Midbrain (tissue), 1 donor: ENCODE results near the gene B3GNT3.
"Not testable (repeated sequence)": the region's sequence is repeated elsewhere in the genome, so short reads cannot be mapped to it uniquely, and the experiment has no call there.

Experiments
- DNase-seq: peaks from one replicate; lab custom pipeline; 2025; lab: John Stamatoyannopoulos, UW

Gene B3GNT3

DNA sequence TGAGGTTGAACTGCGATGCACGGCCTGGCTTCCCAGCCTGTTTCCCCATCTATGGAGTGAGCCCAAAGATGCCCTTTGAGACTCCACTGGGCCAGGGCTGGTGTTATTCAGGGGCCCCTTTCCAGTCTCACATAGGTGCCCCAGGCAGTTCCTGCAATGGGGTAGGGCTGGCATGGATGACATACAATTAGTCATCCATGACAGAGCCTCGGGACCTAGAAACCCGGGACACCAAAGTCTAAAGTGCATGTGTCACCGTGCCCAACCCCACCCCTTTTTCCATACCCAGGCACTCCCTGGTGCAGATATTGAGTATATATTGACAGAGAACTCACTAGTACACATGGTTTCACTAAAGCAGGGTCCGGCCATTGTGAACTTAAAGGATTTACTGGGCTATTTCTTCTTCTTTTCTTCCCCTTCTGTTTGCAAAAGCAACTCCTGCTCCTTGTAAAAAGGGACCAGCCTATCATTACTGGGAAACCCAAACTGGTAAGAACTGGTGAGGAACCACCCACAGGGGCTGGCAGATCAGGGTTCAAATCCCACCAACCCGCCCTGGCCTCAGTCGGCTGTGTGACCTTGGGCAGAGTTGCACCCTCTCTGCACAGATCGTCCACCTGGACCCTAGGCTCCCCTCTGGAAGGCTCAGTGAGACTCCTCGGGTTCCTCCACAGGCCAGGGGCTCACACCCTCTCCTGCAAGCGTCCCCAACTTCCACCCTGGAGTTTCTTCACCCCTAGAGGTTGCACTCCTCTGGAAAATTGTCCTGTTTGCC, 2.7 kb downstream of the B3GNT3 start:
- DNase-seq: no peak

DNA sequence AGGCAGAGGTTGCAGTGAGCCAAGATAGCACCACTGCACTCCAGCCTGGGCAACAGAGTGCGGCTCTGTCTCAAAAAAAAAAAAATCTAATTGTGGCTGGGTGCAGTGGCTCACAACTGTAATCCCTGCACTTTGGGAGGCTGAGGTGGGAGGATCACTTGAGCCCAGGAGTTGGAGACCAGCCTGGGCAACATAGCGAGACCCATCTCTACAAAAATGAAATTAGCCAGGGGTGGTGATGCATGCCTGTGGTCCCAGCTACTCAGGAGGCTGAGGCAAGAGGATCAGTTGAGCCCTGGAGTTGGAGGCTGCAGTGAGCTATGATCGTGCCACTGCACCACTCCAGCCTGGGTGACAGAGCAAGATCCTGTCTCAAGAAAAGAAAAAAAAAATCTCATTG, 3.7 kb downstream of the B3GNT3 start:
- not testable (repeated sequence) for DNase-seq

DNA sequence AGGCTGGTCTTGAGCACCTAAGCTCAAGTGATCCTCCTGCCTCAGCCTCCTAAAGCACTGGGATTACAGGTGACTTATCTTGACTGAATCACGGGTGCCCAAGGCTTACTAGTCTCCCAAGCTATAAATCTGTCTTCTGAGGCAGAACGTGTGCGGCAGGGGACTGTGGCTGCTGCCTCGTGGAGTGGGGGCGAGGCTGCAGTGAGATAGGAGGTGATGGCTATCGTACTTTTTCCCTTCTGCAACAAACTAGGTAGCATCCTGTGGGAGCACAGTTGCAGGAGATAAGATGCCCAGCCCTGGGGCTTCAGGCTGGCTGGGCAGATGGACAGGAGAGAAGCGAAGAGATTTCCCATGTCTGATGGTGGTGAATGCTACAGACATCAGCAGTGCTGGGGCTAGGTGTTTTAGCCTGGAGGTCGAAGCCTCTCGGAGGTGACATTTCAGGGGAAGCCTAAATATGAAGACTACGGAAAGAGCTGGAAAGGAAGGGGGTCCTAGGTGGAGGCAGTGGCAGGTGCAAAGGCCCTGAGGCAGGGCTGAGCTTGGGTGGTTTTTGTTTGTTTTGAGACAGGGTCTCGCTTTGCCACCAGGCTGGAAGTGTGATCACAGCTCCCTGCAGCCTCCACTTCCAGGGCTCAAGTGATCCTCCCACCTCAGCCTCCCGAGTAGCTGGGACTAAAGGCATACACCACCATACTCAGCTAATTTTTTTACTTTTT, 7.4 kb downstream of the B3GNT3 start:
- no peak for DNase-seq

DNA sequence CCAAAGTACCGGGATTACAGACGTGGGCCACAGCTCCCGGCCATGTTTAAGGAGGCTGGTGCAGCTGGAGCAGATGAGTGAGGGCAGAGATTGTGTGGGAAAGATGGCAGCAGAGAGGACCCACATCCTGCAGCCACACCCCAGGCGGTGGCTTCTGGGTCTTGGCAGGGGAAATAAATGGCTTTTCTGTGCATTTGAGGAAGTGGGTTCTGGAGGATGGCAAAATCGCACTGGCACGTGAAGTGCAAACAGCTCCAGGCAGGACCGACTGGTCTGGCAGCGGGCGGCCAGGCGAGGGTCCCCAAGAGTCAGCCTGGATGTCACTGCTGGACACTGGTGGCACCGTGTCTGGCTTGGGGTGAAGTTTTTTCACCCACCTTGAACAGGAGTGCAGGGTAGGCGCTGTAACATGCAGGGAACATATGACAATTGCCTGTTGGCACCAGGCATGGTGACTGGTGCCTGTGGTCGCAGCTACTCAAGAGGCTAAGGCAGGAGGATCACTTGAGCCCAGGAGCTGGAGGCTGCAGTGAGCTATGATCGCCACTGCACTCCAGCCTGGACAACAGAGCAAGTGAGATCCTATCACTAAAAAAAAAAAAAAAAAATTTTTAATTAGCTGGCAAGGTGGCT, 8.4 kb downstream of the B3GNT3 start:
- DNase-seq: no peak

DNA sequence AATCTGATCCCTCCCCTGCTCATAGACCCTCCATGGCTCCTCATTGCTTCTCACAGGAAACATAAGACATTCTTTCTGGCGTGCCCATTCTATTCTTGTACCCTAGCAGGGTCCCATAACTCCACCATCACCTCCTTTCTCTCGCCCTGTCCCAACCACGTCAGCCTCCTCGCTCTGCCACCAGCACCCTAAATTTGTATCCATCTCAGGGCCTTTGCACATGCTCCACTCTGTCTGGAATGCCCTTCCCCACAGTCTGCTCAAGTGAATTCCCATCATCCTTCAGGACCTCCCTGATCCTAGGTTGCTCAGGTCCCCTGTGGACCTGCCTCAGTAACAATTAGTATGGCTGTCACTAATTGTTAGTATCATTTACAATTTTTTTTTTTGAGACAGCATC, 10.5 kb downstream of the B3GNT3 start:
- DNase-seq: no peak

DNA sequence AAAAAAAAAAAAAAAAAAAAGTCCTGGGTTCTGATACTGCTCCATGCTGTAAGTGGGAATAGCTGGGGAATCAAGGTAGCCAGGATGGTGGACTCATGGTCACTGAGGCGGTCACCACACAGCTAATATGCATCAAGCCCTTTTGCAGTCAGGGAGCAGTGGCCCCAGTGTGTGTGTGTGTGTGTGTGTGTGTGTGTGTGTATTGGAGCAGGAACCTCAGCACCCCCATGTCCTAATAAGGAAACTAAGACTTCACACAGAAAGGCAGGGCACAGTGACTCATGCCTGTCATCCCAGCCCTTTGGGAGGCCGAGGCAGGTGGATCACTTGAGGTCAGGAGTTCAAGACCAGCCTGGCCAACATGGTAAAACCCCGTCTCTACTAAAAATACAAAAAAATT, 12.0 kb downstream of the B3GNT3 start:
- no peak for DNase-seq

DNA sequence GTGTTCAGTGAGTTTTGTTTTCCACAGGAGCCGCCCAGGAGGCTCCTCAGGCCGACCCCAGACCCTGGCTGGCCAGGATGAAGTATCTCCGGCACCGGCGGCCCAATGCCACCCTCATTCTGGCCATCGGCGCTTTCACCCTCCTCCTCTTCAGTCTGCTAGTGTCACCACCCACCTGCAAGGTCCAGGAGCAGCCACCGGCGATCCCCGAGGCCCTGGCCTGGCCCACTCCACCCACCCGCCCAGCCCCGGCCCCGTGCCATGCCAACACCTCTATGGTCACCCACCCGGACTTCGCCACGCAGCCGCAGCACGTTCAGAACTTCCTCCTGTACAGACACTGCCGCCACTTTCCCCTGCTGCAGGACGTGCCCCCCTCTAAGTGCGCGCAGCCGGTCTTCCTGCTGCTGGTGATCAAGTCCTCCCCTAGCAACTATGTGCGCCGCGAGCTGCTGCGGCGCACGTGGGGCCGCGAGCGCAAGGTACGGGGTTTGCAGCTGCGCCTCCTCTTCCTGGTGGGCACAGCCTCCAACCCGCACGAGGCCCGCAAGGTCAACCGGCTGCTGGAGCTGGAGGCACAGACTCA, 12.9 kb downstream of the B3GNT3 start:
- DNase-seq: no peak

DNA sequence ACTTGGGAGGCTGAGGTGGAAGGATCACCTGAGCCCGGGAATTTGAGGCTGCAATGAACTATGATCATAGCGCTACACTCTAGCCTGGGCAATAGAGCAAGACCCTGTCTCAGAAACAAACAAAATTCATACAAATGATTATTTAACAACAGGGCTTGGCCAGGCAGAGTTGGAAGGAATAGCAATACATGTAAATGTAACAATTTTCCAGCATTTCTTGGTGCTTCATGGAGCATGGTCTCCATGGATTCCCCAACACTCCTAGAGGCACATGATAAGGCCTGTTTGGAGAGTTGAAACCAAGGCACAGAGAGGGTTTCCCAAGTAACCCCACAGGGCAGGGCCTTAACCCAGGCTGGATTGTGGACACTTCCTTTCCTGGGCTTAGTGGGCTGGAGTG, 16.2 kb downstream of the B3GNT3 start:
- no peak for DNase-seq

DNA sequence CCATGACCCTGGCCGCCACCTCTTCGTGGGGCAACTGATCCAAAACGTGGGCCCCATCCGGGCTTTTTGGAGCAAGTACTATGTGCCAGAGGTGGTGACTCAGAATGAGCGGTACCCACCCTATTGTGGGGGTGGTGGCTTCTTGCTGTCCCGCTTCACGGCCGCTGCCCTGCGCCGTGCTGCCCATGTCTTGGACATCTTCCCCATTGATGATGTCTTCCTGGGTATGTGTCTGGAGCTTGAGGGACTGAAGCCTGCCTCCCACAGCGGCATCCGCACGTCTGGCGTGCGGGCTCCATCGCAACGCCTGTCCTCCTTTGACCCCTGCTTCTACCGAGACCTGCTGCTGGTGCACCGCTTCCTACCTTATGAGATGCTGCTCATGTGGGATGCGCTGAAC, 16.7 kb downstream of the B3GNT3 start:
- no peak for DNase-seq

DNA sequence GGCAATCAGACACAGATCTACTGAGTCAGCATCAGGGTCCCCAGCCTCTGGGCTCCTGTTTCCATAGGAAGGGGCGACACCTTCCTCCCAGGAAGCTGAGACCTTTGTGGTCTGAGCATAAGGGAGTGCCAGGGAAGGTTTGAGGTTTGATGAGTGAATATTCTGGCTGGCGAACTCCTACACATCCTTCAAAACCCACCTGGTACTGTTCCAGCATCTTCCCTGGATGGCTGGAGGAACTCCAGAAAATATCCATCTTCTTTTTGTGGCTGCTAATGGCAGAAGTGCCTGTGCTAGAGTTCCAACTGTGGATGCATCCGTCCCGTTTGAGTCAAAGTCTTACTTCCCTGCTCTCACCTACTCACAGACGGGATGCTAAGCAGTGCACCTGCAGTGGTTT, 17.2 kb downstream of the B3GNT3 start:
- DNase-seq: no peak

DNA sequence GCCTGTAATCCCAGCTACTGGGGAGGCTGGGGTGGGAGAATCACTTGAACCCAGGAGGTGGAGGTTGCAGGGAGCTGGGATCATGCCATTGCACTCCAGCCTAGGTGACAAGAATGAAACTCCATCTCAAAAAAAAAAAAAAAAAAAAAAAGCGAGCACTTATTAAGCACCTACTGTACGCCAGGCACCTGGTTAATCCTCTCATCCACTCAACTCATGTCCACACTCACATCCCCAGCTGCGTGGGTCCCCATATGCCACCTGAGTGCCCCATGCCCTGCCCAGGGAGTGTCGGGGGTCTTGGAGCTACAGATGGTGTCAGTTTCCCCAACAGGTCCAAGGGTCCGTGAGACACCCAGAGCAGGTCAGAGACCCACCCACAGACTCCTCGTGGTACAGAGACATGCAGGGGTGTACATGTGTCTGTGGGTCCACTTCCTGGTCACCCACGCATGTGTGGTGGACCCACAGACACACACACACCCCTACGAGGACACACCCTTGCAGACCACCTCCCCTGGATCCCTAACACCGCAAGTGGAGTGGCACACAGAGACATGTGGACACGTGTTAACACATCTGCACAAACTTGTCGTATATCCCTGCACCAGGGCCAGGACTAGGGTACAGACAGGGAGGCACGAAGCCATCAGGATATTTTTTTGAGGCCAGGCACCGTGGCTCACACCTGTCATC, 22.9 kb downstream of the B3GNT3 start:
- DNase-seq: no peak

DNA sequence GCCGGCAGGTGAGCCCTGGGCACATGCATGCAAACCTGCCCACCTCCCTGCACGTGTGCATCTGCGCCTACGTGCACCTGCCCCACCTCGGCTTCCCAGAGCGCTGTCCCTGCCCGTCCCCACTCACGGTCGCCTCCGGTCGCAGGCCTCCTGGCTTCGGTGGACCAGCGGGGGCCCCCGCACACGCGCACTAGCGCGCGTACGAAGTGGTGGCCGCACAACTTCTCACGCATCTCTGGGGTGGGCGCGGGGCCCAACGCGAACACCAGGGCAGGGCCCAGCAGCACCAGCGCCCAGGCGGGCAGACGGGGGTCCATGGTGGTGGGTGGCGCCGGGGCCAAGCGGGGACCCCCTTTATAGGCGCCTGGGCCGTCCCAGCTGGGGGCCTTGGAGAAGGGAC, 26.3 kb downstream of the B3GNT3 start, which contains the start of gene INSL3:
Gene INSL3, minus strand, starts transcription at position 330 of the 400 bp plus-strand sequence. Its CDS starts 13 bp downstream, at position 317.
- DNase-seq: no peak

DNA sequence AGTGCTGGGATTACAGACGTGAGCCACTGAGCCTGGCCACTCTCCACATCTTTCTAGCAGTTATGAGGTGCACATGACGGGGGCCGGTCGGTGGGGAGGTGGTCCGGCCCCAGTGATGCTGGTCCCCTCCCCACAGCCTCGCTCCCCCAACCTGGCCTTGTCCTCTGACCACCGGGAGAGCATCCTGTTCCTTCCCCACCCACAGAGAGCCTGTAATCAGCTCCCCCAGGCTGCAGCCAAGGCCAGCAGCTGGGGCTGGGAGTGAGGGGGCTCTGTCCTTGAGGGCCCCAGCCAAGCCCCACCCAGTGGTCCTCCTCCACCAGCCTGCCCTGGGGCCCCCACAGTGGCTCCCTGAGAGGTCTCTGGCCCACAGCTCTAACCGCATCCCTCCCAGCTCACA, 29.4 kb downstream of the B3GNT3 start:
- no peak for DNase-seq

DNA sequence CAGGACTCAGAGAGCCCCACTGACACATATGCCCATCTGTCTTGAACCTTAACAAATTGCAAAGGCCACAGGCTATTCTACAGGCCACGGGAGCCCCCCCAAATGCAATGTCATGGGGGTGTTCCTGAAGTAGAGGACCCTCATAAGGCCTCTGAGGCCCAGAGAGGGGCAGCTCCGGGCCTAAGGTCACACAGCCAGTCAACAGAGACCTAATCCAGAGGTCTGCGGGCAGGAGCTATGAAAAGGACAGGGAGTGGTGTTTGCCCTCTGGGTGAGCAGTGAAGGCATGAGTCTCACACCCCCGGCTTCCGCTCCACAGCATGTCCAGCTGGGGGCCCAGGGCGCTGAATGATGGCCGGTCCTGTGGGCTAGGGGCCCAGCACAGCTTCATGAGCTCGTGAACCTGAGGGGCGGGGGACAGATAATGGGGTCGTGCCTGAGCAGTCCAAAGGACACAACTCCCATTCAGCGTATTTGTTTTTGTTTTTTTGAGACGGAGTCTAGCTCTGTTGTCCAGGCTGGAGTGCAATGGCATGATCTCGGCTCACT, 31.6 kb downstream of the B3GNT3 start:
- no peak for DNase-seq

DNA sequence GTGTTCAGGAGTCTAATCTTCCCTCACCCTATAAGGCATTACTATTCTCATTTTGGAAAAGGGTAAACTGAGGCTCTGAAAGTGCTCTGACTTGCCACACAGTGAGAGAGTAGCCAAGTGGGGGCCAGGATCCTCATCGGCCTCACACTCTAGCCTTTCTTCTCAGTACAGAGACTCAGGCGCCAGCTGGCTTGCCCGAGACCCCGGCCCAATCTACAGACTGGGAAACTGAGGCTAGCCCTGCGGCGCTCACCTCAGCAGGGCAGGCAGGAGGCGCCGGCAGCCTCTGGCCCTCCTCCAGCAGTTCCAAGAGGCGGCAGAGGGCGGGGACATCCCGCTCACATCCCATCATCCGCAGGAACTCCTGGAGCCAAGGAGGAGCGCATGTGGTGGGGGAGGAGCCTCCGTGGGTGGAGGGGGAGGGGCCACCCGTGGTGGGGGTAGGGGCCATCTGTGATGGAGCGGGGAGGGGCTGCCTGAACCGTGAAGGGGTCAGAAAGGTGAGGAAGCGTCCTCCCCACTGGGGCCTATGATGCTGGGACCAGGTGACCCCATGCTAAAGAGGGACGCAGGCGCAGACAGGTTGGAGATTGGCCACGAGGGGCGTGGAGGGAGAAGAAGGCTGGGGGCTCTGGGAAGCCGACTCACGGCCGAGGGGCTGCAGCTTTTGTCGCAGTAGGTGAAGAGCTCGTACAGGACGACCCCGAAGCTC, 35.1 kb downstream of the B3GNT3 start:
- DNase-seq: no peak

DNA sequence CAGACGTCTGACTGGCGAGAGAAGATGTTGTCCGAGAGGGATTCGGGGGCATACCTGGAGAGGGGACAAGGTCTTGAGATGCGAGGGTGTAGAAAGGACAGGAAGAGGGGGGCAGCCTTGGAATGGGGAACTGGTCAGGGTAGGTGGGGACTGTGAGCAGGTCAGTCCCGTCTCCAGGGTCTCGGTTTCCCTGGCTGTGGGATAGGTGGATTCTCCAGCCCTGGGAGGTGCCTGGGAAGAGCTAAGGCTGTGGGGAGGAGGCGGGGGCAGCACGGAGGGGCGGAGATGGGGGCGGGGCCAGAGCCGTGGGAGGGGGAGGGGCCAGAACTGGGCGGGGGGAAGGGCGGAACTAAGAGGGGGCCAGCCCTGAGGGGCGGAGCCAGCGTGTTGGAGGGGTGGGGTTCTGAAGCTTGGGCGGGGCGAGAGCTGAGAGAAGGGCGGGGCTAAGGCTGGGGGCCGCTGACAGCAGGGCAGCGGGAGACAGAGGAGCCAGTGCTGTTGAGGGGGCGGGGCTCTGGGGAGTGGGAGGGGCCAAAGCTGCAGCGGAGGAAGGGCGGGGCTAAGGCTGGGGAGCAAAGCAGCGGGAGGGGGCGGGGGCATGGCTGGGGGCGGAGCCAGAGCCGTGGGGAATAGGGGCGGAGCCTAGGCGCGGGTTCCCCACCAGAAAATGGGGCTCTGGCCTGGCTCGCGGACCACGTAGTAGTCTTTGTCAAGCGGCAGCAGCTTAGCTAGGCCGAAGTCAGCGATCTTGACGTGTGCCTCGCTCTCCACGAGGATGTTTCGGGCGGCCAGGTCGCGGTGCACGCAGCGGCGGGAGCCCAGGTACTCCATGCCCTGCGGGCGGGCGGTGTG, 35.9 kb downstream of the B3GNT3 start:
- peak; percentile 34 for DNase-seq

DNA sequence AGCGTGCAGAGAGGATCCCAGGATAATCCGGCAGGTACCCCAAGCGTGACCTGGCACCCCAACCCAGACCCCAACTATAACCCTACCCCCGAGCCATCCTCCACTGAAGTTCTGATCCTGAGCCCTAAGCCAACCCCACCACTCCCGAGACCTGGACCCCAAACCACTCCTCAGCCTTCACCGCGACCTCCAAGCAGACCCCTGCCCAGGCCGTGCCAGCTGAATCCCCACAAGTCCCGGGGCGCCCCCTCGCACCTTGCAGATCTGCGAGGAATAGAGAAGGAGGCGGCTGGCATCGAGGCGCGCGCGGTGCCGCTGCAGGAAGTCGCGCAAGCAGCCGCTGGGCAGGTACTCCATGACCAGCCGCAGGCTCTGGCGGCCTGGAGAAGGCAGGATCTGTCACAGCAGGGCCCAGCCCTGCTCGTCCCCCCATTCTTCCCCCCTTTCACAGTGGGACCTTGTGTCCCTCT, 36.5 kb downstream of the B3GNT3 start:
- DNase-seq: no peak

DNA sequence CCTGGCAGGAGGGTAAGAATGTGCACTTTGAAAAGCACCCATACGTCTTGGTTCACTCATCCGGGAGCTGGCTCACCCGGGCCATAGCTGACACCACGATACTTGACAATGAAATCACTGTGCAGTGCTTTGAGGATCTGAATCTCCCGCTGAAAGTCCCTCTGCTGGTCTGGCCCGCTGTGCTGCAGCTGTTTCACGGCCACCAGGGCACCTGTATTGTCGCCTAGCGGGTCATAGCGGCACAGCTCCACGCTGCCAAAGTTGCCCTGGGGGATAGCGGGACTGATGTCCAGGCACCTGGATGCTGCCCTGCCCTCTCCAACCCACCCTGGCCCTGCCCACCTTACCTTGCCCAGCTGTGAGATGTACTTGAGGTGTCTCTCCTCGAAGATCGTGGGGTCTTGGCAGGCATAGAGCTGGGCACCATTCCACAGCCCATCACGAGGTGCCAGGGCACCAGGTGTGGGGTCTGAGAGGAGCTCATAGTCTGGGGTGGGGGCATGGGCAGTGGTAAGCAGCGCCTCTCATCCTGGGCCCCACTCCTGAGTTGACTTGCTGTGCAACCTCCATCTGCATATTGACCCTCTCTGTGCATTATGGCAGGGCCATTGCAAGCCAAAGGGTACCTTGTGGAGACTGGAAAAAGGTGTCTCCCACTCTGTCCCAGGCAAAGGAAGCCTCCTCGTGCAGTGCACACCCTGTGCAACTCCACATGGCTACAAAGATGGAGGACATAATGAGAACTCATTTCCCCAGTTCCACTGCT, 37.7 kb downstream of the B3GNT3 start:
- DNase-seq: no peak
